C4-2B (cell line): ENCODE results near the gene HSD17B8.

Source experiments
- H3K27ac ChIP-seq: fragments of 450-650 bp; 2 replicates; pipeline ENCODE4 v1.5.1; 2017
- CTCF ChIP-seq: fragments of 450-650 bp; conservative IDR thresholded peaks from 2 replicates; pipeline ENCODE4 v1.5.1; 2017; ENCODE audit warnings: mild to moderate bottlenecking
- ZFX ChIP-seq: fragments of 450-650 bp; IDR thresholded peaks from 2 replicates; pipeline ENCODE4 v1.6.1; 2017

HSD17B8 gene

GRCh38 chr6:33211136-33211535, 6.7 kb downstream of the HSD17B8 start:
- no peak for TF ChIP-seq ZFX
- no peak for TF ChIP-seq CTCF
- H3K27ac ChIP-seq: no peak overlapping the region

- no peak overlapping the region for H3K27ac ChIP-seq
- TF ChIP-seq ZFX: no peak
- no peak for TF ChIP-seq CTCF
Observed at GRCh38 chr6:33211666-33212422, 7.4 kb downstream of the HSD17B8 start.

- no peak for TF ChIP-seq ZFX
- no peak for TF ChIP-seq CTCF
- no peak overlapping the region for H3K27ac ChIP-seq
Observed at GRCh38 chr6:33212857-33213165, 8.4 kb downstream of the HSD17B8 start.

GRCh38 chr6:33213166-33213988, 8.9 kb downstream of the HSD17B8 start:
- no peak overlapping the region for H3K27ac ChIP-seq
- TF ChIP-seq CTCF (no peak), ZFX (no peak)

- TF ChIP-seq ZFX (no peak), CTCF (no peak)
- no peak overlapping the region for H3K27ac ChIP-seq
Observed at GRCh38 chr6:33213989-33214335, 9.5 kb downstream of the HSD17B8 start.

- TF ChIP-seq ZFX (no peak), CTCF (no peak)
- H3K27ac ChIP-seq: no peak overlapping the region
Observed at GRCh38 chr6:33215271-33216116, 11.0 kb downstream of the HSD17B8 start.
